Lower leg skin (tissue), 3 donors: ENCODE results near the gene SPPL3.

ENCODE experiments used
- CTCF ChIP-seq, 3 donors: fragments of 450-650 bp; IDR thresholded peaks; one replicate each; pipeline ENCODE4 v1.5.1; 2016; ENCODE audit warnings: antibody characterized with exemption in 3 of 3, mild to moderate bottlenecking in 3 of 3, moderate library complexity in 2 of 3
- POLR2A ChIP-seq, 2 donors: fragments of 450-650 bp; IDR thresholded peaks; one replicate each; pipeline ENCODE4 v1.6.1; 2016 to 2017; ENCODE audit warnings: antibody characterized with exemption in 2 of 2, mild to moderate bottlenecking in 1 of 2, moderate library complexity in 1 of 2

GRCh38 chr12:120759591-120760348 is 144.4 kb downstream of the SPPL3 start:
- TF ChIP-seq CTCF (IDR thresholded peaks at IDR 0.05) (no peak), POLR2A (IDR thresholded peaks at IDR 0.05) (no peak)
